ENCODE results near the gene PSMD1.
"Not testable (repeated sequence)": the region's sequence is repeated elsewhere in the genome, so short reads cannot be mapped to it uniquely, and the experiment has no call there.

Gene PSMD1

GRCh38 chr2:231056453-231057416, at the start of gene PSMD1:
Gene PSMD1, plus strand, starts transcription at chr2:231056867. Its CDS starts 159 bp downstream, at chr2:231057026.
- peak; percentile 88 for DNase-seq (ENCODE audit: low spot score)

- DNase-seq (ENCODE audit: low spot score) = no peak
These were observed 49.2 kb upstream of the PSMD1 start for GRCh38 chr2:231007286-231008098.

GRCh38 chr2:231008131-231008530, 48.5 kb upstream of the PSMD1 start:
- DNase-seq (ENCODE audit: low spot score) = no peak

GRCh38 chr2:231009236-231009919, 47.3 kb upstream of the PSMD1 start:
- no peak for DNase-seq (ENCODE audit: low spot score)

- DNase-seq (ENCODE audit: low spot score) = no peak
These were observed 46.4 kb upstream of the PSMD1 start for GRCh38 chr2:231010201-231010730.

GRCh38 chr2:231011526-231011925, 45.1 kb upstream of the PSMD1 start:
- no peak for DNase-seq (ENCODE audit: low spot score)

GRCh38 chr2:231012463-231012862, 44.2 kb upstream of the PSMD1 start:
- no peak for DNase-seq (ENCODE audit: low spot score)

GRCh38 chr2:231013820-231014219, 42.8 kb upstream of the PSMD1 start:
- DNase-seq (ENCODE audit: low spot score) = no peak

GRCh38 chr2:231015478-231015877, 41.2 kb upstream of the PSMD1 start:
- peak; percentile 71 for DNase-seq (ENCODE audit: low spot score)

GRCh38 chr2:231015926-231016325, 40.7 kb upstream of the PSMD1 start:
- no peak for DNase-seq (ENCODE audit: low spot score)

GRCh38 chr2:231016566-231017230, 40.0 kb upstream of the PSMD1 start:
- DNase-seq (ENCODE audit: low spot score) = no peak

- no peak for DNase-seq (ENCODE audit: low spot score)
These were observed 39.5 kb upstream of the PSMD1 start for GRCh38 chr2:231017231-231017598.

GRCh38 chr2:231018184-231018583, 38.5 kb upstream of the PSMD1 start:
- DNase-seq (ENCODE audit: low spot score) = no peak

- not testable (repeated sequence) for DNase-seq (ENCODE audit: low spot score)
These were observed 31.6 kb upstream of the PSMD1 start for GRCh38 chr2:231025059-231025458.

- no peak for DNase-seq (ENCODE audit: low spot score)
These were observed 27.8 kb upstream of the PSMD1 start for GRCh38 chr2:231028889-231029288.

GRCh38 chr2:231029563-231029962, 27.1 kb upstream of the PSMD1 start:
- no peak for DNase-seq (ENCODE audit: low spot score)

GRCh38 chr2:231030725-231031124, 25.9 kb upstream of the PSMD1 start:
- DNase-seq (ENCODE audit: low spot score) = no peak

GRCh38 chr2:231032575-231033140, 24.0 kb upstream of the PSMD1 start:
- no peak for DNase-seq (ENCODE audit: low spot score)

- no peak for DNase-seq (ENCODE audit: low spot score)
These were observed 23.2 kb upstream of the PSMD1 start for GRCh38 chr2:231033147-231034132.
